Left ventricle myocardium inferior (tissue), 1 donor: ENCODE data around the gene ATP6AP1. TPM values are rescaled to one million over a fixed set of nuclear protein-coding genes. Genes with fewer than 3 reads are reported as not detected.

Experiments
- DNase-seq: peaks from one replicate; pipeline ENCODE4 v3.0.0-alpha.2; 2020
- H3K27ac ChIP-seq: fragments of 200-600 bp; replicated peaks from 2 replicates; pipeline ENCODE4 v1.8.0; 2021
- H3K27me3 ChIP-seq: fragments of 200-600 bp; 2 replicates; pipeline ENCODE4 v1.8.0; 2021; ENCODE audit warnings: low read depth
- H3K36me3 ChIP-seq: fragments of 200-600 bp; 2 replicates; pipeline ENCODE4 v1.8.0; 2021
- H3K4me1 ChIP-seq: fragments of 200-600 bp; 2 replicates; pipeline ENCODE4 v1.8.0; 2021
- H3K4me3 ChIP-seq: fragments of 200-600 bp; 2 replicates; pipeline ENCODE4 v1.8.0; 2021; ENCODE audit warnings: mild to moderate bottlenecking, moderate library complexity
- H3K9me3 ChIP-seq: fragments of 200-600 bp; replicated peaks from 2 replicates; pipeline ENCODE4 v1.8.0; 2021
- CTCF ChIP-seq: fragments of 200-600 bp; IDR thresholded peaks from 2 replicates; pipeline ENCODE4 v1.8.0; 2021; ENCODE audit warnings: antibody characterized with exemption, mild to moderate bottlenecking, borderline replicate concordance
- intact Hi-C: fragments of 100-400 bp; cut with micrococcal nuclease; formaldehyde crosslinking; loops from one replicate; pipeline ENCODE4 v1.11.0; 2022
- total RNA-seq: library from RNA; stranded (reverse); fragmentation: NEBNext Ultra II Directional; extraction: Animal tissue kit (Norgen Biotek cat#: 25700); gene quantifications from one replicate; pipeline ENCODE4 v1.2.1, GENCODE V29; 2021
- donor health status: DM: no; HTN: yes; CAD: no; lungs with severe emphysema.

ATP6AP1 gene
- total RNA-seq, 1 donor from 2014 or later: 84.1 TPM

GRCh38 chrX:154435171-154435733 is 6.8 kb downstream of the ATP6AP1 start:
- Histone ChIP-seq H3K27ac (no peak overlapping the region), H3K4me1 (peaks cover 29% of the 10 kb centered on the region), H3K4me3 (no peak overlapping the region), H3K27me3 (no peaks in the 10 kb centered on the region), H3K9me3 (no peaks in the 10 kb centered on the region), H3K36me3 (peaks cover 28% of the 10 kb centered on the region)
- no peak for DNase-seq
- intact Hi-C loops: no loop called here
- no peak for TF ChIP-seq CTCF

- peak overlapping the region; percentile 86 for H3K4me3 ChIP-seq
- no peak for TF ChIP-seq CTCF
- no peaks in the 10 kb centered on the region for H3K9me3 ChIP-seq
- peaks cover 21% of the 10 kb centered on the region for H3K4me1 ChIP-seq
- peaks cover 38% of the 10 kb centered on the region for H3K36me3 ChIP-seq
- intact Hi-C loops: no loop called here
- peak overlapping the region; percentile 94 for H3K27ac ChIP-seq
- DNase-seq: peak; percentile 24
- H3K27me3 ChIP-seq: no peaks in the 10 kb centered on the region
These were observed 8.0 kb downstream of the ATP6AP1 start for GRCh38 chrX:154436374-154436982.

GRCh38 chrX:154436983-154437752 is 8.7 kb downstream of the ATP6AP1 start, which contains the start of gene GDI1:
GDI1 (plus strand) TSS chrX:154437154; CDS start chrX:154437255, 101 bp downstream.
- no peaks in the 10 kb centered on the region for H3K27me3 ChIP-seq
- no peak for TF ChIP-seq CTCF
- H3K9me3 ChIP-seq: no peaks in the 10 kb centered on the region
- H3K4me3 ChIP-seq: peak within 1 kb of the TSS; percentile 86
- H3K4me1 ChIP-seq: peaks cover 21% of the 10 kb centered on the region
- intact Hi-C loops: no loop called here
- H3K36me3 ChIP-seq: peaks cover 38% of the 10 kb centered on the region
- peak; percentile 65 for DNase-seq
- H3K27ac ChIP-seq: peak within 1 kb of the TSS; percentile 94

- intact Hi-C loops: no loop called here
- DNase-seq: no peak
- Histone ChIP-seq H3K27me3 (no peaks in the 10 kb centered on the region), H3K9me3 (no peaks in the 10 kb centered on the region), H3K36me3 (peaks cover 35% of the 10 kb centered on the region), H3K4me1 (peaks cover 21% of the 10 kb centered on the region), H3K27ac (peak overlapping the region; percentile 94), H3K4me3 (peak overlapping the region; percentile 86)
- no peak for TF ChIP-seq CTCF
These were observed 9.8 kb downstream of the ATP6AP1 start for GRCh38 chrX:154437971-154438893.

GRCh38 chrX:154439841-154440240 is 11.4 kb downstream of the ATP6AP1 start:
- Histone ChIP-seq H3K27me3 (no peaks in the 10 kb centered on the region), H3K4me1 (peaks cover 32% of the 10 kb centered on the region), H3K4me3 (no peak overlapping the region), H3K36me3 (peaks cover 32% of the 10 kb centered on the region), H3K27ac (no peak overlapping the region), H3K9me3 (no peaks in the 10 kb centered on the region)
- no peak for DNase-seq
- intact Hi-C loops: no loop called here
- no peak for TF ChIP-seq CTCF
